MV-4-11 (cell line): Measurements from ENCODE around the gene CHRM1.
"Not testable (repeated sequence)": the region's sequence is repeated elsewhere in the genome, so short reads cannot be mapped to it uniquely, and the experiment has no call there.

Experiments
- DNase-seq: peaks from one replicate; lab custom pipeline; 2025; lab: John Stamatoyannopoulos, UW

CHRM1 gene

DNA sequence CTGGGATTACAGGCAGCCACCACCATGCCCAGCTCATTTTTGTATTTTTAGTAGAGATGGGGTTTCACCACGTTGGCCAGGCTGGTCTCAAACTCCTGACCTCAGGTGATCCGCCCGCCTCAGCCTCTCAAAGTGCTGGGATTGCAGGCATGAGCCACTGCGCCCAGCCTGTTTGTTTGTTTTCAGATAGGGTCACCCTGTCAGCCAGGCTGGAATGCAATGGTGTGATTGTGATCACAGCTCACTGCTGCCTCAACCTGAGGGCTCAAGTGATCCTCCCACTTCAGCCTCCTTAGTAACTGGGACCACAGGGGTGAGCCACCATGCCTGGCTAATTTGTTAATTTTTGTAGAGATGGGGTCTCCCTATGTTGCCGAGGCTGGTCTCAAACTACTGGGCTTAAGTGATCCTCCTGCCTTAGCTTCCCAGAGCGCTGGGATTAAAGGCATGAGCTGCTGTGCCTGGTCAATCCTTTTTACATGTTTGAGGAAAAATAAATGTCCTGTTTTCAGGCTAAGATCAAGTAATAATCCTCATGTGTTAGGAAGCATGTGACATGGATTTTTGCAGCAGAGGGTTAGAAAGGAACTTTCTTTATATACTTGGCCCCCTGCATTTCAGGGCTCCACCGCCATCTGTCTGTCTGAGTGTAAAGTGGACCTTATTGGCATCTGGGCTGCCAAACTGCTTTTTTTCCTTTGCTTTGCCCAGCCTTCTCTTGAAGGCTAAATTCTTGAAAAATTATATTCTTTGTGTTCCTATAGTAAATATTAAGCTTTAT lies 45.3 kb downstream of the CHRM1 start:
- no peak for DNase-seq

DNA sequence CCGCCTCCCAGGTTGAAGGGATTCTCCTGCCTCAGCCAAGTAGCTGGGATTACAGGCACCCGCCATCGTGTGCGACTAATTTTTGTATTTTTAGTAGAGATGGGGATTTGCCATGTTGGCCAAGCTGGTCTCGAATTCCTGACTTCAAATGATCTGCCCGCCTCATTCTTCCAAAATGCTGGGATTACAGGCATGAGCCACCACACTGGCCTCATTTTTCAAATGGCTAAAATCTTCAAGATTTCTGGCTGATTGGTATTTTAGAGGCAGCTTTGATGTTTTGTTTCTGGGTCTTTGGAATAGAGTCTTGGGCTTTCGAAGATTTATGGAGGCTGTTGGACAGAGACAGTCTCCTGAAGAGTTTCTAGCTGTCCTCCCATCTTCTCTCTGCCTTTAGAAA lies 46.3 kb downstream of the CHRM1 start:
- DNase-seq, result no peak

DNA sequence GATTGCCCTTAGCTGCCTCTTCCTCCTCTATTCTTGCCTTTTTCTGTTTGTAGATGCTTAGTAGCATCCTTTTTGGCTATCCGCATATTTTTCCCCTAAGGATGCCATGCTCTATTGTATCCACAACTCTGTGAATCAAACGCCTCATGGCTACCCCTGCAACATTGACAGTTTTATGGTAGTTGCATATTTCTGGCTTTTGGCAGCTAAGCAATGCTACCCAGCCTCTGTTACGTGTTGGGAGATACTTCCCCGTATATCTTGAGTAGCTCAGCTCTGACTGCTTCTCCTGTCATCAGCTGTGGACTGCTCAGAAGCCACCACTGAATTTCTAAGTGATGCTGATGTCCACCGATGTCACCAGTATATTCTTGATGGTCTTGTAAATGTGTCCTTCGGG lies 55.5 kb downstream of the CHRM1 start:
- peak; percentile 12 for DNase-seq

DNA sequence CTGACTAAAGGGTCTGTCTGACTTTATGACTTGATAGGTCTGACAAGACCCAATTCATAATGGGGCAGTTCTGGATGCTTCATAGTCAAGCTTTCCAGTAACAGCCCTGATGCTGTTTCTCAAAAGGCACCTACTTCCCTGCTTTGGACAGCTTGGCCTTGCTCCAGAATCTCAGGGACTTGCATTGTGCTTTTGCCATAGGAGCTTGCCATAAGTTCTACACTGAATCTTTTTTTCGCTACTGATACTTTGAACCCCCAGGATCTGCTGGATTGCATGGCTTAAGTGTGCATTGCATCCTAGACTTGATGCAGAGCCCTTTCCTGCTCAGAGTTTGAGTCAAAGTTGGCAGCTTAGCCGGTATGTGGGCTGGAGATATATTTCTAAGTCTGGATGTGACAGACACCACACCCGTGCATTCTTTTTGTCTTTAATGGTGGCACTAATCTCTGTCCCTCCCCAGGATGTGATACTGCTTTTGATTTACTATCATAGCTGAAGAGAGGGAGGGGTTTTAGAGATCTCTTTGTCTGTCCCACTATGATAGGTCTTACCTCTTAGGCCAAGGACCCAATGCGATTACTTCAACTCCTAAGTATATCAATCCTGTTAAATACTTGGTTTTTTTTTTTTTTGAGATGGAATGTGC lies 57.4 kb downstream of the CHRM1 start:
- DNase-seq, result no peak

DNA sequence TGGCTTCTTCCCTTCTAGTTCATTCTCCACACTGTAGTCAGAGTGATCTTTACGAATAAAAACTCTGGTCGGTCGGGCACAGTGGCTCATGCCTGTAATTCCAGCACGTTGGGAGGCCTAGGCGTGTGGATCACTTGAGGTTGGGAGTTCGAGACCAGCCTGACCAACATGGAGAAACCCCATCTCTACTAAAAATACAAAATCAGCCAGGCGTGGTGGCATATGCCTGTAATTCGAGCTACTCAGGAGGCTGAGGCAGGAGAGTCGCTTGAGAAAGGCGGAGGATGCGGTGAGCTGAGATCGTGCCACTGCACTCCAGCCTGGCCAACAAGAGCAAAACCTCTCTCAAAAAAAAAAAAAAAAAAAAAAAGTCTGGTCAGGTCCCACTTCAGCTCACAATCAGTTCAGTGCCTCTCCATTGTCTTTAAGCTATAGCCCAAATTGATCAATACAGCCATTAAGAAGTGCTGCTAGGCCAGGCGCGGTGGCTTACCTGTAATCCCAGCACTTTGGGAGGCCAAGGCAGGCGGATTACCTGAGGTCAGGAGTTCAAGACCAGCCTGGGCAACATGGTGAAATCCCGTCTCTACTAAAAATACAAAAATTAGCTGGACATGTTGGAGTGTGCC lies 59.5 kb downstream of the CHRM1 start:
- not testable (repeated sequence) for DNase-seq

DNA sequence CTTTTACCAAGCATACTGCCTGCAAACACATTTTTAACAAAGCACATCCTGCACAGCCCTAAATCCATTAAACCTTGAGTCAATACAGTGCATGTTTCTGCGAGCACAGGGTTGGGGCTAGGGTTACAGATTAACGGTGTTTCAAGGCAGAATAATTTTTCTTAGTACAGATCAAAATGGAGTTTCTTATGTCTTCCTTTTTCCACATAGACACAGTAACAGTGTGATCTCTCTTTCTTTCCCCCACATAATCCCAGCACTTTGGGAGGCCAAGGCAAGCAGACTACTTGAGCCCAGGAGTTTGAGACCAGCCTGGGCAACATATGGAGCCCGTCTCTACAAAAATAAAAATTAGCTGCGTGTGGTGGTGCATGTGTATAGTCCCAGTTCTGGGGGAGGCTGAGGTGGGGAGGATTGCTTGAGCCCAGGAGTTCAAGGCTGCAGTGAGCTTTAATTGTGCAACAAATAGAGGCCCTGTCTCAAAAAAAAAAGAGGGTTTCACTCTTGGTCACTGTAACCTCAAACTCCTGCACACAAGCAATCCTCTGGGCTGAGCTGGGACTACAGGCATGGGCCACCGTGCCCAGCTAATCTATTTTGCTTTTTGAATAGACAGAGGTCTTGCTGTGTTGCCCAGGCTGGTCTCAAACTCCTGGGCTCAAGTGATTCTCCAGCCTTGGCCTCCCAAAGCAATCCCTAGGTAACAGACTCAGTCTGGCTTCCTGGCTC lies 60.2 kb downstream of the CHRM1 start:
- peak; percentile 86 for DNase-seq

DNA sequence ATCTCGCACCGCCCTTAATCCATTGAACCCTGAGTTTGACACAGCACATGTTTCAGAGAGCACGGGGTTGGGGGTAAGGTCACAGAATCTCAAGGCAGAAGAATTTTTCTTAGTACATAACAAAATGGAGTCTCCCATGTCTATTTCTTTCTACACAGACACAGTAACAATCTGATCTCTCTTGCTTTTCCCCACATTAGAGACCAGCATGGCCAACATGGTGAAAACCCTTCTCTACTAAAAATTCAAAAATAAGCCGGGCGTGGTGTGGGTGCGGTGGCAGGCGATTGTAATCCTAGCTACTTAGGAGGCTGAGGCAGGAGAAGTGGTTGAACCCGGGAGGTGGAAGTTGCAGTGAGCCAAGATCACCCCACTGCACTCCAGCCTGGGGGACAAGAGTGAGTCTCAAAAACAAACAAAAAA lies 61.9 kb downstream of the CHRM1 start:
- DNase-seq, result peak; percentile 5
